Measurements from ENCODE around the gene ASCC2. TPM values are rescaled to one million over a fixed set of nuclear protein-coding genes. Genes with fewer than 3 reads are reported as not detected.
"Not testable (repeated sequence)": the region's sequence is repeated elsewhere in the genome, so short reads cannot be mapped to it uniquely, and the experiment has no call there.

ASCC2 gene
- total RNA-seq, 1 donor from 2014 or later: 33.8 TPM

DNA sequence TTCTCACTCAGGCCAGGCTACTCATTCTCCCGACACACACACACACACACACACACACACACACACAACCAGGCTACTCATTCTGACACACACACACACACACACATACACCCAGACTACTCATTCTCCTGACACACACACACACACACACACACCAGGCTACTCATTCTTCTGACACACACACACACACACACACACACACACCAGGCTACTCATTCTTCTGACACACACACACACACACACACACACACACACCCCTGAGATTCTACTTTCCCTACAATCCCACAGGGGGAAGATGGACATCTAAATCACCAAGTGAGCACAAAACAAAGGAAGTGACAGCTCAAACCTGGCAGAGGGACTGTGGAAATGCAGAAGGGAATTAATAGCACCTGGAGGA, 10.3 kb downstream of the ASCC2 start:
- ATAC-seq; DNase-seq (ENCODE audit: missing footprints); intact Hi-C loops (cut with DNase I): not testable (repeated sequence)

DNA sequence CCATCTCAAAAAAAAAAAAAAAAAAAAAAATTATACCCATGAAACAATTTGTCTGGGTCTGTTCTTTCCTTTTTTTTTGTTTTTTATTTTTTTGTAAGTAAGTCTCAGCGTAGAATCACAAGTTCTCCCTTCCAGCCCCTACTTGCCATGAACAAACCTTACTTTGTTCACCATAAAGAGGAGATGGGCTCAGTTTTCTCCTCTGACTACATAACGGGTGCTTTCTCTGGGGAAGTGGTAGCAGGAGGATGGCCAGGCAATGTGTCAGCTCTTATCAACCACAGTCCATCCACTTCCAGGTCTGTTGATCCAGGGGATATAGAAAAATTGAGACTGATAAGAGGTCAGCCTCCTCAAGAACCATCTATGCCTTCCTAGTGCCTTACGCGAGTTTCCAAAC, 11.0 kb downstream of the ASCC2 start:
- no peak for ATAC-seq
- intact Hi-C loops (cut with DNase I): no loop called here
- no peak for DNase-seq (ENCODE audit: missing footprints)

DNA sequence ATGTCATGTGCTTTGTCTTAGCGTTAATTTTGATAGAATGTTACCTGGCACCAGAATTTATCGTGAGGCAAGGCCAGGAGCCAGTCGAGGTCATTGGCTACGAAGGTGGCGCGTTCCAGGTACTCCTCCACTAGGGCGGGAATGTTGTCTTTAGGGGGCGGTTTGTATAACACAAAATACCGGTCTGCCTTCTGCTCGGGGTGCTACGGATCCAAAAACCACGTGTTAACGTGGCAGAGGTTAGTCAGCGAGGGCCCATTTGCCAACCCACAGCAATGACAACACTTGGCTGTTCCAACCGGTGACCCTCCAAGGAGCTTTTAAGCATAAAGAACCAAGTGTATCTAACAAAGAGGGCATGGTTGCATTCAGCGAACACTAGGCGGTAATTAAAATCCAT, 12.5 kb downstream of the ASCC2 start:
- ATAC-seq (no peak), DNase-seq (ENCODE audit: missing footprints) (no peak)
- intact Hi-C loops (cut with DNase I): no loop called here

DNA sequence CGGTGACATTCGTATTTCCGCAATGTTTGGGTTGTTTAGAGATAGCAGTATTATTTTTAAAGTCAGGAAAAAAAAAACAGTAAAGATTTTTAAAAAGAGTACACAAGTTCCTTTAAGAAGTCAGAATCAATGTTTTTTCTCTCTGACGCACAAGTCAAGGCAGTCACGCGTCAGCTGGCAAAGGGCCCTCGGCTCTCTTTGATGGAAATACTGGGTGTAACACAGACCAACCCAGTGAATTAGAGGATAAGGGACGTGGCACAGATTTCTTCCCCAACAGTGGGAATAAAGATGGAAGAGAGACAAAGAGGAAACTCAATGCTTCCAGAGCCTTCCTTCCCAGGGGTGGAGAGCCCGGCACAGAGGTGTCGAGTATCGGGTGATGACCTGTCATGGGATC, 13.4 kb downstream of the ASCC2 start:
- ATAC-seq (no peak), DNase-seq (ENCODE audit: missing footprints) (no peak)
- intact Hi-C loops (cut with DNase I): no loop called here

DNA sequence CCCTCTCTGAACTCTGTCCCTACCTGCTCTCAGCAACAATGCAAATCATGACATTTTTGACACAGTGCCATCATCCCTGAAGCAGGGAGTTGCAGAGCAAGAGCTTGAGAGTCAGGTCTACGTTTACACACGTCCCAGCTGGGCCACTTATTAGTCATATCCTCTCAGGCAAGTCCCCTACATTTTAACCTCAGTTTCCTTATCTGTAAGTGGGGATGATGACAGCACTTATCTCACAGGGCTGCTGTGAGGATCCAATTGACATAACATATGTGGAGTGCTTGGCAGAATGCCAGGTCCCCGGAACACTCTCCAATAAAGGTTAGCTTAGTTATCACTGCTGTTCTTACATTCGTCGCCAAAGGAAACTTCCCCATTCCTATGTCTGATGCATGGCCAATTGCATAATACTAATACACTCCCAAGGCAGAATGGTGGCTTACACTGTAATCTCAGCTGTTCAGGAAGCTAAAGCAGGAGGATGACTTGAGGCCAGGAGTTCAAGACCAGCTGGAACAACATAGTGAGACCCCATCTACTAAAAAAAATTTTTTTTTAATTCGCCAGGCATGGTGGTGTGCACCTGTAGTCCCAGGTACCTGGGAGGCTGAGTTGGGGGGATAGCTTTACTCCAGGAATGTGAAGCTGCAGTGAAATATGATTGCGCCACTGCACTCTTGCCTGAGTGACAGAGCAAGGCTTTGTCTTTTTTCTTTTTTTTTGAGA, 16.6 kb downstream of the ASCC2 start:
- ATAC-seq (peak; percentile 91), DNase-seq (ENCODE audit: missing footprints) (peak; percentile 91)
- intact Hi-C loops (cut with DNase I): no loop called here

DNA sequence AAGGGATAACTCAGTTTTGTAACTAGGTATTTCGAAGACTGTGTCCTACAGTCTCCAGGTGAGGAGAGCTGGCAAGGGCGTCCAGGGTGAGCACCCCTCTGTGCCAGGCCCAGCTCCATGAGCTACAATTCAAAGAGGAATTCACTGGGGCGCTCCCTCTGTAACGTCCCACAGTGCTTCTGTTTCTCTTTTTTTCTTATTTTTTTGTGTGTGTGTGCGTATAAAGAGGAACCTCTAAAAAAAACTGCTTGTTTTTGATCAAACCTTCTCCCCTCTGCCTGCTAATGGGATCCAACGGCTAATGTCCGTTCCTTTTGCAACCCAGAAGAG, 17.1 kb downstream of the ASCC2 start:
- ATAC-seq: no peak
- DNase-seq (ENCODE audit: missing footprints): no peak
- intact Hi-C loops (cut with DNase I): no loop called here

DNA sequence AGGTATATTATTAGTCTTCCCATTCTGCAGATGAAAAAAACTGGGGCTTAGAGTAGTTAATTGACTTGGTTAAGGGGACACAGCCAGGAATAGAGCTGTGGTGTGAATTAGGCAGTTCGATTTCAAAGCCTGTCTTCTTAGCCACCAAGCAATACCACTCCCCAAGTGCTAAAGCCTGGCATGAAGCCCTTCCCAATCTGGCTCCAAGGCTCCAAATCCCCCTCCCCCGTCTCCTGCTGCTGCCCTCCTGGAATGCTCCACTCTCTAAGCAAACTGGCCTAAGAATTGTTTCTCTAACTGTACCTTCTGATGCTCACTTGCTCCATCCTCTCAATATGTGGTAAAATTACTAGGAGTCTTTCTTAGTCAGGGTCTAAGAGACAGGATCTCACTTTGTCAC, 18.6 kb downstream of the ASCC2 start:
- DNase-seq (ENCODE audit: missing footprints): no peak
- intact Hi-C loops (cut with DNase I): loop anchor here (5.0 kb wide), 1 partner anchor 52 kb away; the partner anchor contains the start of genes UQCR10 and ZMAT5
- ATAC-seq: no peak

DNA sequence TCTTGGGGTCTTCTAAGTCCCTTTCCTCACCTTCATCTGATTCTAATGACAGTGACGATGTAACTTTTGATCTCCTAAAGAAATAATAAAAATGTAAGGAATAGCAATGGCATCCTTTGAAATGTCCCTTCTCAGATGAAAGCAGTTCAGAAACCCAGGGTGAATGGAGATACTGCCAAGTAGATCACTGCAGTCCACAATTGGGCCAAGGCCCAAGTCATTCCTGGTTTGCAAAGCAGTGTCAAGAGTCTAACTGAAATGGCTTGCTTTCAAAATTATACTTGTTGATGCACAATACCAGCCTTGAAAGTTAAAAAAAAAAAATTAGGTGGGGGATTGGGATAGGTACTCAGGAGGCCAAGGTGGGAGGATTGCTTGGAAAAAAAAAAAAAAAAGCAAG, 20.4 kb downstream of the ASCC2 start:
- intact Hi-C loops (cut with DNase I): loop anchor here (5.0 kb wide), 1 partner anchor 50 kb away; the partner anchor contains the start of genes UQCR10 and ZMAT5
- ATAC-seq (no peak), DNase-seq (ENCODE audit: missing footprints) (no peak)

DNA sequence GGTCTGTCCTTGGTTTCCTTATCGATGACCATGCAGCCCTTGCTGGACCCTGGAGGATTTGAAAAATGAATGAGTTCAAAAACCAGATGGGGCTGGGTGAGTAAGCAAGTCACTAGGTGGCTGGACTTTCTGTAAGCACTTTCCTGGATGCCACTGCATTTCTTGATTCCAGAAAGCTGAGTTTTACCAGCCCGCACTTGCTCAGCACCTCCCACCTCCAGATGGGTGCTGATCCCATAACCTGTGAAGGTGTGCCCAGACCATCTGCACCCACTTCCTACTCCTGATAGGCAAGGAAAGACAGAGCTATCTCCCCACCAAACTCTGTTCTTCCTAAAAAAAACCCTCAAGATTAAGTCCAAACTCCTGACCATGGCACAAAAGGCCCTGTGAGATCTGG, 21.1 kb downstream of the ASCC2 start:
- intact Hi-C loops (cut with DNase I): loop anchor here (5.0 kb wide), 1 partner anchor 50 kb away; the partner anchor contains the start of genes UQCR10 and ZMAT5
- DNase-seq (ENCODE audit: missing footprints) (no peak), ATAC-seq (no peak)

DNA sequence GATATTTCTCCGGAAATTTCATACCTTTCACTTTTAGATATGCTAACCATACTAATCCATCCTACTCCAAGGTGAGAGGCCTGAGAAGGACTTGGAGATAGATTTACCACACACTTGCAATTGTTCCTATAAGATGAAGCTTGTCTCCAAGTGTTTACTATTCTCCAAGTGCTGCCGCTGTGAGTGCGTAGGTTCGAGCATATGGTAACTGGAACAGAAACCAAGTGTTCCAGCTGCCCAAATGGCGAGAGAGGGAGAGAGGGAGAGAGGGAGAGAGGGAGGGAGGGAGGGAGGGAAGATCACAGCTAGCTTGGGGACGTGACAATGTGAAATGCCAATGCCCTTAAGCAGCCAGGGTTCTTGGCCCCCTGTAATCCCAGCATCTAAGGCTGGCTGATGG, 21.5 kb downstream of the ASCC2 start:
- no peak for DNase-seq (ENCODE audit: missing footprints)
- ATAC-seq: no peak
- intact Hi-C loops (cut with DNase I): loop anchor here (5.0 kb wide), 1 partner anchor 49 kb away; the partner anchor contains the start of genes UQCR10 and ZMAT5

DNA sequence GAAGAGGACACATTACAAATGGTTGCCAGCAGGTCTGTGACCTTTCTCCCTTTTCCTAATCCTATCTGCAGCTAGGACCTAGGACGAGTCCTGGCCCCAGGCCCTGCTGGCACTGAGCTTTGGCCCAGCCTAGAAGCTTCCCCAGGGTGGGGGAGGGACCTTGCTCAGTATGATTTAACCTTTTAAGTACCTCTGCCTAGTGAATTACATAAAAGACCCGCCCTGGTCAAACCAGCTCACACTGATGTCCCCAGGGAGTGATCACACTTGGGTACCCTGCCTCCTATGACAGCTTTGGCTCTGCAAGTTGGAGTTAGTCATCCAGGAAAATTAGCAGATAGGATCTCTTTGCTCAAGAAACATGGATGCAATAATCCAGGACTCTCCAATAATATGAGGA, 21.9 kb downstream of the ASCC2 start:
- intact Hi-C loops (cut with DNase I): loop anchor here (5.0 kb wide), 1 partner anchor 49 kb away; the partner anchor contains the start of genes UQCR10 and ZMAT5
- peak; percentile 90 for ATAC-seq
- DNase-seq (ENCODE audit: missing footprints): peak; percentile 82

DNA sequence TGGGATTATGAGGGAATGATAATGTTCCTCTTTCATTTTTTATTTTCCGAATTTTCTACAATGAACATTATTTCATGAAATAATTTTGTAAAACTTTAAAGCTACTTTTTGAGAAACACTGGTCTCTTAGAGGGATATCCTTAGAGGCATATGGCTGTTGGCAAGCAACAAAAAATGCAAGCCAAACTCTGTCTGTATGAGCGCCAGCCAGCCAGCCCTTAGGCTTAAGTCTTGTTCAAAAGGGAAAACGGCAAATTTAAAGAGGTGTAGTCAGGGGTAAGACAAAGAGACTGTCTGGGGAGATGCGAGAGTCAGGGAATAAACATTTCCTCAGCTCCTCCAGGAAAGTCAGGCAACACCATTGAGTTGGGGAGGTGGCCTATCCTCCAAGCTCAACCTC, 22.5 kb downstream of the ASCC2 start:
- intact Hi-C loops (cut with DNase I): loop anchor here (5.0 kb wide), 1 partner anchor 48 kb away; the partner anchor contains the start of genes UQCR10 and ZMAT5
- DNase-seq (ENCODE audit: missing footprints): no peak
- peak; percentile 49 for ATAC-seq

DNA sequence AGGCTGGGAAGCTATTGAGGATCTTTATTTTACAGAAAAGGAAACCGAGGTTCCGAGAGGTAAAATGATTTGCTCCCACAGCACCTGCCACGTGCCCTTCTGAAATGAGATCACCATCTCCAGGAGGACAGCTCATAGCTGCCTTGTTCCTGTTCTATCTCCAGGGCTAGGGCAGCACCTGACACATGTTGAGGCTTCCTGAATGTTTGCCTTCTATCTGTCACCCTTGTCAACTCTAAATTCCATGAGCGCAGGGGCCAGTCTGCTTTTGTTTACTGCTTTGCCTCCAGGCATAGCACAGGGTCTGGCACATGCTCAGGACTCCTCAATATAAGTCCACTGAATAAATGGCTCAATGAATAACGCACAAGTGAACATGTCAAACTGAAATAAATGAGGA, 24.1 kb downstream of the ASCC2 start:
- intact Hi-C loops (cut with DNase I): no loop called here
- ATAC-seq (no peak), DNase-seq (ENCODE audit: missing footprints) (no peak)

DNA sequence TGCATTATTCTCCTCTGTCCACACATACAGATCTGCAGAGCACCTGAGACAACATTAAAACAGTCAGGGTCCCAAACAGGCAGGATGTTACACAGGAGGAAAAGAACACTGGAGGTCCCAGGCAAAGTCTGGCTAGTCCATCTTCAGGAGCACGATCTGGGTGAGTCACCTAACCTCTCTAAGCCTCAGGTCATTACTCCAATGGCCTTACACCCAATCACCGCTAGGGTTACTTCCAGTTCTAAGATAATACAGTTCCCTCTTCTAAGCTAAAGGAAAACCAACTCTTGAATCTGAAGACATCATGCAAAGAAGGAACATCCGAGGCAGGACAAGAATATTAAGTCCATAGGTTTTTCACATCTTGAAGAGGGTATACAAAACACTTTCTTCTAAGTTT, 24.5 kb downstream of the ASCC2 start:
- intact Hi-C loops (cut with DNase I): no loop called here
- DNase-seq (ENCODE audit: missing footprints) (no peak), ATAC-seq (no peak)

DNA sequence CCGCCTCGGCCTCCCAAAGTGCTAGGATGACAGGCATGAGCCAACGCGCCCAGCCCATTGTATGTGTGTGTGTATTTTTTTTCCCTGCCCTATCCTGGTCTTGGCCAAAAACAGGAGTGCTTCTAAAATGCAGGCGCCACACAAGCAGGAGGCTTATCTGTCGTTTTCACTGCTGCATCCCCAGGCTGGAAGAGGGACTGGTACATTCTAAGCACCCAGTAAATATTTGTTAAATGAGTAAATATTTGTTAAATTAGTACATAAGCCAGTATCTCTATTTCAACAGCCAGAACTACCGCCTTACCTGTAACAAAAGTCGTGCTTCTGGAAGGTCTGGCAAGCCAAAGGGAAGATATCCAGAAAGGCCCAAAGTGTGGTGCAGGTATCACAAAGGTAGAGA, 24.9 kb downstream of the ASCC2 start:
- intact Hi-C loops (cut with DNase I): no loop called here
- DNase-seq (ENCODE audit: missing footprints) (no peak), ATAC-seq (no peak)

DNA sequence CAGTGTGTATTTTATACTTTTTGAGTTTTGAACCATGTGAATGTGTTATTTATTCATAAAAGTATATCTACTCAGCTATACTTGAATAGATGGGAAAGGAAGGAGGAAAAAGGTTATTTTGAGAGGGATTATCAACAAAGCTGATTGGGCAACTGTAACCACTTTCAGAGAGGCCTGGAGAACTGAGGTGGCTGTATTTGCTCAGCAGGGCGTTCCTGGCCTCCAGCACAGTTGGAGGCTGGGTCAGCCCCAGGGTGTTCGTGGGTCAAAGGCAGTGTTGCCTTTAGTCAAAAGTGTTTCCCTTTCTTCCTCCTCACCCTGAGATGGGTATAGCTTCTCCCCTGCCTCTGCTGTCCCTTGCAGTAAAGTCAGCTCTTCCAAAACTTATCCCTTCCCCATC, 26.7 kb downstream of the ASCC2 start:
- intact Hi-C loops (cut with DNase I): no loop called here
- DNase-seq (ENCODE audit: missing footprints): no peak
- ATAC-seq: no peak

DNA sequence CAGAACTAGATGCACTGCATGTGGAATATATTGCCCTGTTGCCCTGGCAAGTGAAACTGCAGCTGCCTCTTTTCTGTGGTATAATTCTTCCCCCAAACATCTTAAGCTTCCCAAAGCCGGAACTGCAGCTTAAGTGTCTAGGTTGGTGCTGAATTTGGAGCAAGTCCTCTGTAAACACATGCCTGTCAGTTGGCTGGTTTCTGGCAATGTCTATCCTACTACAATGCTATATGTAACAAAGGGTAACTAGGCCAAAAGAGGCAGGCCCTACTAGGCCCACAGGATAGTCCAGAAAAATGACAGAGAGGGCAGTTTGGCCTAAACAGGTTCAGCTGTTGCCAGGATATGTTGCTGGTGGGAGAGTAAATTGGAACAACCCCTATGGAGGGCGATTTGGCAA, 27.9 kb downstream of the ASCC2 start:
- no peak for ATAC-seq
- intact Hi-C loops (cut with DNase I): no loop called here
- DNase-seq (ENCODE audit: missing footprints): no peak

DNA sequence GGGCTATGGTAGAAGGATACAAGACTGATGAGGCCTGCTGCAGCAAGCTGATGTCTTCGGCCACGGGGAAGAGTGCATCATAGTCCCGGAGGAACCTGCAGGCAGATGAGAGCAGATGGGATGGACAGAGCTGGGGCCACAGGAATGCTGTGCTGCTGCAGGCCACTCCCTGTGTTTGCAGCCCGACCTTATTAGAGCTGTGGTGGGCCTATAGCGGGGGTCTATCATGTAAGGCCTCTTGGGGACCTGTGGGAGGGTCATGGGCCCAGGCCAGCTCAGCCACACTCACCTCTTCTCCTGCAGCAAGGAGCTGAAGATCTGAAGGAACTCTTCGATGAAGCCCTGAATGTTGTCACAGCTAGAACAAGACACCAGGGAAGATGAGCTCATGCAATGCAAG, 31.9 kb downstream of the ASCC2 start:
- ATAC-seq: no peak
- no peak for DNase-seq (ENCODE audit: missing footprints)
- intact Hi-C loops (cut with DNase I): no loop called here

DNA sequence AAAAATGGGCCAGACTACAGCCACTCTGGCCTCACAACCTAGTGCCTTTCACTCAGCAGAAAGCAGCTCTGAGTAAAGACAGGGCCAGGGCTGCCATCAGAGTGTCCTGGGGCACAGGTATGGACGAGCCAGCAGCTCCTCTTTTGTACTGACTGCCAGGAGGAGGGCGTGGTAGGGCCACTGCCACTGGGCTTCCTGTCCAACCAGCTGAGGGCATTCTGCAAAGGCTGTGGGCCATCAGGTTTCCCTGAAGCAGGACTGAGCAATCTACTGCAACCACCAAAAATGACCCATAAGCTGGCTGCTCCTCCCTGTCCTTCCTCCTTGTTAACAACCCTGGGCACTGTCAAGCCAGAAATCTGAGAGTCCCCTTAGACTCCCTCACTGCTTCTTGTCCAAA, 33.1 kb downstream of the ASCC2 start:
- intact Hi-C loops (cut with DNase I): no loop called here
- DNase-seq (ENCODE audit: missing footprints) (no peak), ATAC-seq (no peak)

DNA sequence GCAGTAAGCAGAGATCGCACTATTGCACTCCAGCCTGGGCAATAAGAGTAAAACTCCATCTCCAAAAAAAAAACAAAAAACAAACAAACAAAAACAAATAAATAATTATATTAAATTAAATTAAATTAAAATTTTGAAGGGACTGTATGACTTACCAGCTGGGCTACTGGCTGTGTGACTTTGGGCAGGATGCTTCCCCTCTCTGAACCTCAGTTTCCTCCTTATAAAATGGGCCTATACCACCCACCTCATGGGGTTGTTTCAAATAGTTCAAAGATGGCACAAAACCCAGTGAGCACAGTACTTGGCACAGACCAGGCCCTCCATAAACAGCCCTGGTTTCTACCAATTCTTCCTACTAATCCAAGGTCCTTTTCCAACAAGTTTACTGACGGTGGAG, 34.9 kb downstream of the ASCC2 start:
- no peak for DNase-seq (ENCODE audit: missing footprints)
- intact Hi-C loops (cut with DNase I): no loop called here
- no peak for ATAC-seq

DNA sequence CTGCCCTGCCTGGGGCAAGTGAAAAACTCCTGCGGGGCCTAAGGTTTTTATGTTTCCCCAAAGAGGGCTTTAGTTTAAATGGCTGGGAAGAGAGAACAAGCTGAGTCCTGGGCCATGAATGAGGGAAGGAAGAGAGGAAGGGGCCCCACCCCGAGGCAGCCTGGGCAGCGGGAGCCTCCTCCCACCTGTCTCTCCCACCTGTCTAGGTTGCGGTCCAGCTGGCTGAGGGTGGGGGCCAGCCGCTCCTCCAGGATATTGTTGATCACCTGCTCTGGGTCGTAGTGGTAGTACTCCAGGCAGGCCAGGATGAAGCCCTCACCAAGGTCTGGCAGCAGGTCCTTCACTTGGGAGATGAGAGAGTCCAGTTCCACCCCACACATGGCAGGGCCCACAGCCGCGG, 36.3 kb downstream of the ASCC2 start:
- no peak for DNase-seq (ENCODE audit: missing footprints)
- intact Hi-C loops (cut with DNase I): no loop called here
- no peak for ATAC-seq
